RWPE2 (cell line): Measurements from ENCODE around the gene PTPN2.
"Not testable (repeated sequence)": the region's sequence is repeated elsewhere in the genome, so short reads cannot be mapped to it uniquely, and the experiment has no call there.

Experiments used
- ATAC-seq: fragments of 200-7000 bp; cut with Tn5 transposase; 3 replicates; pipeline ENCODE4 v1.9.1; 2021; ENCODE audit warnings: low read depth
- DNase-seq: peaks from one replicate; pipeline ENCODE4 v3.0.0-alpha.2; 2020; ENCODE audit warnings: low spot score
- H3K27ac ChIP-seq: fragments of 450-650 bp; 2 replicates; pipeline ENCODE4 v1.5.1; 2017; ENCODE audit warnings: mild to moderate bottlenecking; ENCODE audit not compliant: poor library complexity, severe bottlenecking
- H3K27me3 ChIP-seq: fragments of 250-450 bp; sonication (Bioruptor Pico); 2 replicates; pipeline ENCODE4 v1.5.1; 2021; ENCODE audit warnings: mild to moderate bottlenecking, moderate library complexity; ENCODE audit not compliant: insufficient read depth, poor library complexity, severe bottlenecking
- H3K36me3 ChIP-seq: fragments of 250-450 bp; sonication (Bioruptor Pico); 2 replicates; pipeline ENCODE4 v1.5.1; 2020; ENCODE audit warnings: low read depth, mild to moderate bottlenecking, moderate library complexity
- H3K4me1 ChIP-seq: fragments of 250-450 bp; sonication (Bioruptor Pico); 2 replicates; pipeline ENCODE4 v1.5.1; 2021; ENCODE audit warnings: mild to moderate bottlenecking, moderate library complexity; ENCODE audit not compliant: insufficient read depth, poor library complexity, severe bottlenecking
- H3K4me3 ChIP-seq: fragments of 250-450 bp; sonication (Bioruptor Pico); 2 replicates; pipeline ENCODE4 v1.5.1; 2021; ENCODE audit warnings: mild to moderate bottlenecking, moderate library complexity; ENCODE audit not compliant: severe bottlenecking
- H3K9me3 ChIP-seq: fragments of 250-450 bp; sonication (Bioruptor Pico); 2 replicates; pipeline ENCODE4 v1.5.1; 2021; ENCODE audit warnings: mild to moderate bottlenecking, moderate library complexity; ENCODE audit not compliant: severe bottlenecking
- CTCF ChIP-seq: fragments of 450-650 bp; IDR thresholded peaks from one replicate; pipeline ENCODE4 v1.5.1; 2017; ENCODE audit warnings: mild to moderate bottlenecking, moderate library complexity; ENCODE audit not compliant: poor library complexity, severe bottlenecking

The PTPN2 gene

GRCh38 chr18:12906773-12907172 is 22.7 kb upstream of the PTPN2 start:
- Histone ChIP-seq H3K9me3 (no peaks in the 10 kb centered on the region), H3K27ac (no peak overlapping the region), H3K4me3 (no peak overlapping the region), H3K4me1 (no peaks in the 10 kb centered on the region), H3K36me3 (no peaks in the 10 kb centered on the region), H3K27me3 (no peaks in the 10 kb centered on the region)
- DNase-seq (no peak), ATAC-seq (no peak)
- no peak for TF ChIP-seq CTCF

- no peak overlapping the region for H3K4me3 ChIP-seq
- DNase-seq (no peak), ATAC-seq (no peak)
- no peaks in the 10 kb centered on the region for H3K9me3 ChIP-seq
- no peaks in the 10 kb centered on the region for H3K4me1 ChIP-seq
- H3K27me3 ChIP-seq: no peaks in the 10 kb centered on the region
- H3K36me3 ChIP-seq: no peaks in the 10 kb centered on the region
- no peak for TF ChIP-seq CTCF
- H3K27ac ChIP-seq: no peak overlapping the region
These were observed 22.1 kb upstream of the PTPN2 start for GRCh38 chr18:12906119-12906518.

- no peaks in the 10 kb centered on the region for H3K9me3 ChIP-seq
- no peak overlapping the region for H3K27ac ChIP-seq
- no peaks in the 10 kb centered on the region for H3K27me3 ChIP-seq
- no peaks in the 10 kb centered on the region for H3K4me1 ChIP-seq
- ATAC-seq (no peak), DNase-seq (no peak)
- H3K4me3 ChIP-seq: no peak overlapping the region
- H3K36me3 ChIP-seq: no peaks in the 10 kb centered on the region
- TF ChIP-seq CTCF: no peak
These were observed 20.0 kb upstream of the PTPN2 start for GRCh38 chr18:12904012-12904516.

- H3K4me1 ChIP-seq, H3K27ac ChIP-seq, H3K9me3 ChIP-seq, H3K4me3 ChIP-seq, H3K36me3 ChIP-seq, ATAC-seq, DNase-seq, H3K27me3 ChIP-seq: not testable (repeated sequence)
These were observed 17.2 kb upstream of the PTPN2 start for GRCh38 chr18:12901208-12901607.

- H3K4me1 ChIP-seq, ATAC-seq, H3K36me3 ChIP-seq, H3K4me3 ChIP-seq, H3K27me3 ChIP-seq, H3K27ac ChIP-seq, H3K9me3 ChIP-seq, DNase-seq: not testable (repeated sequence)
These were observed 12.8 kb upstream of the PTPN2 start for GRCh38 chr18:12896784-12897333.

- no peaks in the 10 kb centered on the region for H3K4me1 ChIP-seq
- H3K4me3 ChIP-seq: no peak overlapping the region
- TF ChIP-seq CTCF: no peak
These were observed 11.6 kb upstream of the PTPN2 start for GRCh38 chr18:12895626-12896025.

More at GRCh38 chr18:12895626-12896025, 11.6 kb upstream of the PTPN2 start:
- peaks cover under 1% of the 10 kb centered on the region for H3K9me3 ChIP-seq
- no peak overlapping the region for H3K27ac ChIP-seq
- ATAC-seq (no peak), DNase-seq (no peak)
- H3K27me3 ChIP-seq: no peaks in the 10 kb centered on the region
- no peaks in the 10 kb centered on the region for H3K36me3 ChIP-seq
